Urinary bladder (tissue), 4 donors: ENCODE results near the gene CLDN6. TPM values are rescaled to one million over a fixed set of nuclear protein-coding genes. Genes with fewer than 3 reads are reported as not detected.

Experiments used
- DNase-seq: peaks from one replicate; pipeline ENCODE4 v3.0.0-alpha.2; 2015; ENCODE audit errors: extremely low spot score
- H3K27ac ChIP-seq: one replicate; pipeline ENCODE4 v1.5.1; 2013; ENCODE audit warnings: low read depth, mild to moderate bottlenecking, moderate library complexity
- H3K36me3 ChIP-seq: one replicate; pipeline ENCODE4 v1.6.1; 2013; ENCODE audit warnings: mild to moderate bottlenecking, moderate library complexity; ENCODE audit not compliant: insufficient read depth
- H3K4me1 ChIP-seq: one replicate; pipeline ENCODE4 v1.6.1; 2013; ENCODE audit warnings: mild to moderate bottlenecking, moderate library complexity; ENCODE audit not compliant: insufficient read depth
- H3K4me3 ChIP-seq: one replicate; pipeline ENCODE4 v1.5.1; 2013; ENCODE audit warnings: low read depth, low read length
- WGBS: extraction: QIAGEN DNeasy Blood & Tissue Kit; methylation state at CpG from one replicate; pipeline ENCODE4 v1.1.7; 2013; 5-methylcytosine and 5-hydroxymethylcytosine counted together
- polyA plus RNA-seq: library from polyadenylated mRNA; stranded (reverse); fragments of 200-250 nt; gene quantifications from one replicate; pipeline ENCODE4 v1.2.3, GENCODE V29; 2013
- total RNA-seq: library from RNA; depleted of rRNA; stranded (reverse); fragments of >200 nt; gene quantifications from one replicate; pipeline ENCODE4 v1.2.3, GENCODE V29; 2014
- donor health status: healthy with polysubstance abuse.
- donor health status: healthy.

CLDN6 gene
- total and polyA plus RNA-seq, 2 donors, result not detected

GRCh38 chr16:3045758-3046640 is 28.0 kb upstream of the CLDN6 start, which contains the start of gene MMP25:
MMP25 (plus strand) TSS chr16:3046561; CDS start chr16:3046918, 357 bp downstream.
- peaks cover 1% of the 10 kb centered on the region for H3K4me1 ChIP-seq
- H3K27ac ChIP-seq, result no peak within 1 kb of the TSS
- no peaks in the 10 kb centered on the region for H3K36me3 ChIP-seq
- WGBS, result under 1% methylated on average over 86 of the region's 86 CpGs
- peak within 1 kb of the TSS; percentile 48 for H3K4me3 ChIP-seq
- no peak for DNase-seq

- no peak overlapping the region for H3K4me3 ChIP-seq
- 85% methylated on average over 6 of the region's 6 CpGs for WGBS
- DNase-seq, result no peak
Observed at GRCh38 chr16:3044708-3045107, 26.7 kb upstream of the CLDN6 start.

GRCh38 chr16:3042376-3042775 is 24.4 kb upstream of the CLDN6 start:
- peaks cover 1% of the 10 kb centered on the region for H3K4me1 ChIP-seq
- H3K36me3 ChIP-seq, result no peaks in the 10 kb centered on the region
- WGBS, result 86% methylated on average over 3 of the region's 3 CpGs
- no peak for DNase-seq
- no peak overlapping the region for H3K4me3 ChIP-seq
- no peak overlapping the region for H3K27ac ChIP-seq

More at GRCh38 chr16:3044708-3045107, 26.7 kb upstream of the CLDN6 start:
- Histone ChIP-seq H3K4me1 (peaks cover 1% of the 10 kb centered on the region), H3K36me3 (no peaks in the 10 kb centered on the region), H3K27ac (no peak overlapping the region)

GRCh38 chr16:3038896-3039295 is 20.9 kb upstream of the CLDN6 start:
- no peak overlapping the region for H3K4me3 ChIP-seq
- no peaks in the 10 kb centered on the region for H3K36me3 ChIP-seq
- 81% methylated on average over 5 of the region's 5 CpGs for WGBS
- no peaks in the 10 kb centered on the region for H3K4me1 ChIP-seq
- no peak overlapping the region for H3K27ac ChIP-seq
- no peak for DNase-seq

GRCh38 chr16:3038256-3038655 is 20.3 kb upstream of the CLDN6 start:
- Histone ChIP-seq H3K4me1 (no peaks in the 10 kb centered on the region), H3K27ac (no peak overlapping the region), H3K4me3 (no peak overlapping the region), H3K36me3 (no peaks in the 10 kb centered on the region)
- 40% methylated on average over 11 of the region's 11 CpGs for WGBS
- no peak for DNase-seq

- peak within 1 kb of the TSS; percentile 37 for H3K4me3 ChIP-seq
- DNase-seq, result no peak
- H3K27ac ChIP-seq, result peak within 1 kb of the TSS; percentile 40
- no peaks in the 10 kb centered on the region for H3K4me1 ChIP-seq
- 6% methylated on average over 44 of the region's 44 CpGs for WGBS
- no peaks in the 10 kb centered on the region for H3K36me3 ChIP-seq
Observed at GRCh38 chr16:3036726-3037315, 18.8 kb upstream of the CLDN6 start, which contains the start of gene BICDL2. BICDL2 (minus strand) TSS chr16:3036944; CDS start chr16:3035496, 1,448 bp downstream.

- WGBS, result 2% methylated on average over 40 of the region's 40 CpGs
- H3K36me3 ChIP-seq, result no peaks in the 10 kb centered on the region
- peak overlapping the region; percentile 40 for H3K27ac ChIP-seq
- peak overlapping the region; percentile 37 for H3K4me3 ChIP-seq
- DNase-seq, result no peak
- H3K4me1 ChIP-seq, result no peaks in the 10 kb centered on the region
Observed at GRCh38 chr16:3035972-3036725, 18.2 kb upstream of the CLDN6 start.

- H3K36me3 ChIP-seq, result no peaks in the 10 kb centered on the region
- no peaks in the 10 kb centered on the region for H3K4me1 ChIP-seq
- H3K27ac ChIP-seq, result no peak overlapping the region
- no peak overlapping the region for H3K4me3 ChIP-seq
- WGBS, result 41% methylated on average over 19 of the region's 19 CpGs
- DNase-seq, result no peak
Observed at GRCh38 chr16:3035289-3035971, 17.4 kb upstream of the CLDN6 start.

- Histone ChIP-seq H3K4me1 (no peaks in the 10 kb centered on the region), H3K4me3 (no peak overlapping the region), H3K27ac (no peak overlapping the region), H3K36me3 (no peaks in the 10 kb centered on the region)
- no peak for DNase-seq
- WGBS, result 34% methylated on average over 7 of the region's 7 CpGs
Observed at GRCh38 chr16:3032624-3033023, 14.6 kb upstream of the CLDN6 start.

GRCh38 chr16:3030222-3031212 is 12.5 kb upstream of the CLDN6 start:
- Histone ChIP-seq H3K4me1 (no peaks in the 10 kb centered on the region), H3K27ac (no peak overlapping the region), H3K4me3 (no peak overlapping the region), H3K36me3 (no peaks in the 10 kb centered on the region)
- no peak for DNase-seq
- WGBS, result 75% methylated on average over 33 of the region's 33 CpGs

- H3K27ac ChIP-seq, result no peak overlapping the region
- WGBS, result 10% methylated on average over 59 of the region's 59 CpGs
- no peaks in the 10 kb centered on the region for H3K36me3 ChIP-seq
- H3K4me3 ChIP-seq, result no peak overlapping the region
- H3K4me1 ChIP-seq, result no peaks in the 10 kb centered on the region
- no peak for DNase-seq
Observed at GRCh38 chr16:3029491-3030221, 11.7 kb upstream of the CLDN6 start.
